ENCODE results near the gene GALNT9.

GALNT9 gene

GRCh38 chr12:132178801-132179401, 150.5 kb downstream of the GALNT9 start:
- no peak for DNase-seq

- no peak for DNase-seq
Observed at GRCh38 chr12:132178316-132178715, 151.1 kb downstream of the GALNT9 start.

DNA sequence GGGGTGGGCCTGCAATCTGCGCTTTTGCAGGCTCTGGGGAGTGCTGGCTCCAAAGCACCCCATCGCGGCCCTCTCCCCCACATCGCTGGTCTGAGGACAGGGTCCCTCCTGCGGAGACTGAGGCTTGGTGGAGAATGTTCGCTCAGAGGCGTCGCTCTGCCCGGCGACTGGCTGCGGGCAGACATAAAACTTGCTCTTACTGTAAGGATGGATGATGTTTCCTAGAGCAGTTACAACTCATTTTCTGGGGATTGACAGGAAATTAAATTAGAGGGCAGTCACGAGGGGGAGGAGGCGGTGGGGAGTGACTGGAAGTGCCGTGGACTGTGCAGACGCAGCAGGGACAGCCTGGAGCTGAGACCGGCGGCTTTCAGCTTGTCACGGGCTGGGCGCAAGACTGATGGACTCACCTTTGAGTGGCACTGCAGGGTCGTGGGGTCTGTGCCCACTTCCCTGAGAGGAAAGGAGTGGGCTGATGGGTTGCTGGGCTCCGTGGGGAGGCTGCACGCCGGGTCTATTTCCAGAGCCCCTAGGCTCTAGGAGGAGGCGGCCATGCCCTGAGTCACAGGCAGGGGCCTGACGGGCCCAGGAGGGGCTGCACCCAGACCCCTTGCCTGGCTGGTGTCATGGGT, 152.4 kb downstream of the GALNT9 start:
- no peak for DNase-seq

DNA sequence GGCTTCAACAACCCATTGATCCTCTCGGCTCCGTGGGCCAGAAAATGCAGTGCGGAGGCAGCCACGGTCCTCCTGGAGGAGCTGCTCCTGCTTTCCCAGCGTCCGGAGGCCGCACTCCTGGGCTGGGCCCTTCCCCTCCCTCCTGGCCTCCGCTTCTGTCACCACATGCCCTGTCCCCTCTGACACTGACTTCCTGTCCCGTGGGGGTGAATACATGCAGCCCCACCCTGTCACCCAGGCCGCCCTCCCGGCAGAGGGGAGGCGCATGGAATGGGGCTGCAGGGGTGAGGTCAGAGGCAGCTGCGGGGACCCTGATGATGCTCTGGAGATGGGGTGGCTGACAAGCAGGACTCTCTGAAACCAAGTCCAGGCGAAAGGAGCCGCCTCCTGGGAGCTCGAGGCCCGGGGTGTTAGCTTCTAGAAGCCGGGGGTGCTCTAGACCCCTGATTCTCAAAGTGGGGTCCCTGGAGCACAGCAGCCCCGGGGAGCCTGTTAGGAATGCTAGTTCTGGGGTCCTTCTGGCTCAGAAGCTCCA, 152.9 kb downstream of the GALNT9 start:
- DNase-seq: no peak

GRCh38 chr12:132175496-132176384, 153.6 kb downstream of the GALNT9 start:
- DNase-seq: no peak

DNA sequence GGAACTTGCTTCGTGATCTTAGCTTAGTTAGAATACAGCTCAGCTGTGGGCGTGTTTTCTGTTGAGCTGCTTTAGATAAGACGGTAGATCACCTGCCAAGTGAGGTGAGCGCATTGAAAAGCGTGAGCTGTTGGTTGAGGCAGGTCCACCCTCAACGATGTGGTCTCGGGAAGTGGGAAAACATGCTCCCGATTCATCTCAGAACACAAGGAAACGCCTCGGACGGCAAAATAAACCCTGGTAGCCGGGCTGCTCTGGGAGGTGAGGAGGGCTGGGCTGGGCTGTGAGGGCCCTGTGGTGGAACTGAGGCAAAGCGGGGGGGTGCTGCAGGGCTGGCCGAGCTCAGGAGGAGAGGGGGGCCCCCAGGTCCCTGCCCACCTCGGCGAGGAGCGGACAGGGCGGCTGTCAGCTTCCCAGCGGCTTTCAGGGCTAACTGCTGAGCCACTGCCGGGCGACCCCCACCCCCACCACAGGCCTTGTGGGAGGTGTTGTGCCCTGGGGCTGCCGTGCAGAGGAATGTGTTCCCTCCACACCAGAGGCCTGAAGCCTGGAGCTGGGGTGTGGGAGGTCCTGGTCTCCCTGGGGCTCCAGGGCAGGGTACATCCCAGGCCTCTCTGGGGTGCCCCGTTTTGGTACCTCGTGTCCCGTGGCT, 154.4 kb downstream of the GALNT9 start:
- no peak for DNase-seq

DNA sequence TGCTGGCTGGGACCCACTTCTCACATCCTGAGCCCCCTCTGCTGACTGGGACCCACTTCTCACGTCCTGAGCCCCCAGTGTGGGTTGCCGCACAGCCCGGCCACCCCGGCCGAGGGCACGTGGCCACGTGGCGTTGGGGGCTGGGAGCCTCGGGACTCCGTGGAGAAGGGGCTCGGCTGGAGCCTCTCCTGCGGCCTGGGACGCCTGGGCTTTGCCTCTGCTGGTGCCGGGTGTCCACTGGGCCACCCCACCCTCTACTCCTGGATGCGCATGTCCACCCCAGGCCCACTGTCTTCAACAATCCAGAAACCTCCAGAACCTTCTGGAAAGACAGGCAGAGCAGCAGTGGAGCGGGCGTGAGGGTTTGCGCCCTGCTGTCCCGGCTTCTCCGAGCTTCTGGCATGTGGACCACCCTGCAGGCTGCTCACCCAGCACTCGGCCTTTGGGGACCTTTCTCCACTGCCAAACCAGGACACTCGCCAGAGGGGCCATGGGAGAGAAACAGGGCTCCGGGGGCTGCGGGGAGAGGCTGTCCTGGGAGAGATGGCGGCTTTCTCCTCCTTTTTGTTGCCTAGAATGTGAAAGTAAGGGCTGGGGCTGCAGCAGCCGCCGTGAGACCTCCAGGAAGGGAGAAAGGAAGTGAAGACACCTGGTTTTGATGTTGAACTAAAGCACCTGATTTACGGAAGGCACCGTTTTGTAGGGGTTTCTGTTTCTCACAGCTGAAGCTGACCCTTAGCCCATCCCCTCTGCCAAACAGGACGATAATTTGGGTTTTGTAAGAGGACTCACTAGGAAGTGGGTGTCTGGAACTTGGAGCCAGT, 155.2 kb downstream of the GALNT9 start:
- no peak for DNase-seq

DNA sequence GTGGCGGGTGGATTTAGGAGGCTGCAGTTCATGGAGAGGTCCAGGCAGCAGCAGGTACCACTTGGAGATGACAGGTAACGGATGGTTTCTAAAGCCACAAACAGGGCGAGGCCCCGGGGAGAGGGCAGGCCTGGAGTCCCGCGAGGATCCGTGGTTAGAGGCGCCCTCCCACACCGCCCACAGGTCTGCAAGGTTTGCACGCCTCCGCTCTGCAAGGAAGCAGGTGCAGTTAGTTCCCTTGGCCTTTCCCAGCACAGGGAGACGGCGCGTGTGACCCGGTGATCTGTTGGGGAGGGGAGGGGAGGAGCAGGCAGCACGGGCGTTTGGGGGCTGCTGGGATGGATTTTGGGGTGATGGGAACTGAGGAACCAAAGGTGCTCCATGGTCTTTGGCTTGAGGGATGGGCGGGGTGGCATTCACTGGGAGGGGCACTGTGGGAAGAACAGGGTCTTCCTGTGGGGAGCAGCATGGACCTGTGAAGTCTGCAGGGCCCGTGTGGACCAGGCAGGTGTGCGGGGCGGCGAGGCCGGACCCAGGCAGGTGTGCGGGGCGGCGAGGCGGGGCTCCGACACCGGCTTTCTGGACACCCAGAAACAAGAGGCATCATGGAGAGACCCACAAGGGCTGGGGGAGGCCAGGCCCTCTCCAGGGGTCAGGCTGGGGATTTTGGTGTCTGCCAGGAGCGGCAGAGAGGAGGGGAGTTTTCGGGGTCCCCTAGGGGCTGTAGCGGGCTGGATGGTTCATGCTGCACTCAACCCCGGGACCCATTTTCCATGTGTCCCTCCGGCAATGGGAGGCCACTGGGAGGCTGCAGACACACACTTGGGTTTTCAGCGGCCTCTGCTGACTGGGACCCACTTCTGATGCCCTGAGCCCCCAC, 156.0 kb downstream of the GALNT9 start:
- DNase-seq: no peak

GRCh38 chr12:132172619-132173018, 156.8 kb downstream of the GALNT9 start:
- no peak for DNase-seq

GRCh38 chr12:132171968-132172521, 157.3 kb downstream of the GALNT9 start:
- no peak for DNase-seq

DNA sequence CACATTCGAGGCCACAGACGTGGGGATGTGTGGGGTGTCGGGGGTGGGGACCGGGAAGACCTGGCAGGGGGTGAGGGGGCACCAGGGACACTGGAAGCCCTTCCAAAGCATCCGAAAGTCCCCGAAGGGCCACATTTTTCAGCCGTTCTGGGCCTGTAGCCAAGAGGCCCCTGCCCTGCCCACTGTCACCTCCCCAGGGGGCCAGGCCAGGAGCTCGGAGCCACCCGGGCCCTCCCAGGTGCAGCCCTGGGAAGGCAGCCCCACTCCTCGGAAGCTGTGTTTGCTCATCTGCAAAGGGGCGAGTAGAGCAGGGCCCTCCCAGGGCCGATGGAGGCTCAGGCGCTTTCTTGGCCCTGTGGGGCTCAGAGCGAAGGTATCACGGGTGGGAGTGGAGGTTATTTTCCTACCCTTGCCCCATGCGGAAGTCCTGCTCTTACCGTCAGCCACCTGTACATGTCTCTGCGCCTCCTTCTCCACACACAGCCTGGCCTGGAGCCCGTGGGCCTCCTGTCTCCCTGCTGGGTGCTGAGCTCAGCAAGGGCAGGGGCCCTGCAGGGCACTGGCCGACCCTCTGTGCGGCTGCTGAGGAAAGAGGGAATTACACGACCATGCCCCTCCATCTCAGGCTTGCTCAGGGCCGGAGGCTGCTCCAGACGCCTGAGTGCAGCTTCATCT, 158.0 kb downstream of the GALNT9 start:
- DNase-seq: no peak

- no peak for DNase-seq
Observed at GRCh38 chr12:132170637-132171292, 158.6 kb downstream of the GALNT9 start.

- DNase-seq: no peak
Observed at GRCh38 chr12:132170094-132170636, 159.2 kb downstream of the GALNT9 start.

GRCh38 chr12:132169376-132169775, 160.0 kb downstream of the GALNT9 start:
- no peak for DNase-seq

DNA sequence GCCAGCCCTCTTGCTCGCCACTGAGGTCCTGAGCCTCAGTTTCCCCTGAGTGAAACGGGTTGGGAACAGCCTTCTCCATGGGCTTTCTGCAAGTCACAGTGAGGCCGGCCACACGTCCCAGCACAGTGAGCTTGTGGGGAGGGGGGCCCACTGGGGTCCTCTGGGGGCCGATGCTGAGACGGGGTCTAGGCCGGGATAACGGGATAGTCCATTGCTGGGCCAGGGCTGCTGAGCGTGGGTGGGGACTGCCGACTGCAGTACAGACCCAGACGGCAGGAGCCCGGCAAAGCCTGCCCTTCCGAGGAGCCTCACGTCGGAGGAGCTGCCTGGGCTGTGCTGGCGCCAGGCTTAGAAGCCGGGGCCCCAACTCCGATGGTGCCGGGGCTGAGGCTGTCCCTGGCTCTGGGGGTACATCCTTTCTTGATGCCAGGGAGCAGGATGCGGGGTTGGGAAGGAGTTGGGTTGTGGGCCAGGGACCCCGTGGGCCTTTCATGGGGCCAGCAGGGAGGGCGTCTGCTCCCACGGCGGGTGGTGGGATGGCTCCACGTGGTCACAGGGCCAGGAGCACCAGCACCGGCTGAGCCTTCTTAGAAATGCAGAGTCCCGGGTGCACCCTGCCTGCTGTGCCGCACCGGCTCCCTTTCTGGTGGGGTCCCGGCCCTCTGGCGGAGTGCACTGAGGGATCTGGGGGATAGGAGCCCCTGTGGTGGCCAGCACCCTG, 160.9 kb downstream of the GALNT9 start:
- DNase-seq: no peak

GRCh38 chr12:132167611-132168310, 161.6 kb downstream of the GALNT9 start:
- no peak for DNase-seq

GRCh38 chr12:132166801-132167591, 162.4 kb downstream of the GALNT9 start:
- no peak for DNase-seq

All from NCI-H1694 (cell line).